Ovary (tissue), 9 donors: ENCODE data around the gene ARL10. TPM values are rescaled to one million over a fixed set of nuclear protein-coding genes. Genes with fewer than 3 reads are reported as not detected.

Experiments
- DNase-seq, 5 donors: peaks; one replicate each; pipeline ENCODE4 v3.0.0-alpha.2; 2019 to 2020
- H3K27ac ChIP-seq, 2 donors: fragments of 200-600 bp; one replicate each; pipeline versions ENCODE4 v1.5.1 to v1.8.0; 2019 to 2022
- H3K27me3 ChIP-seq: fragments of 200-600 bp; one replicate; pipeline ENCODE4 v1.8.0; 2022
- H3K36me3 ChIP-seq: fragments of 200-600 bp; sonication (generic); one replicate; pipeline ENCODE4 v1.5.1; 2019
- H3K4me1 ChIP-seq: one replicate; pipeline ENCODE4 v1.8.1; 2013; ENCODE audit warnings: mild to moderate bottlenecking, moderate library complexity; ENCODE audit not compliant: insufficient read depth
- H3K4me3 ChIP-seq: fragments of 200-600 bp; sonication (generic); one replicate; pipeline ENCODE4 v1.5.1; 2017
- H3K9me3 ChIP-seq, 2 donors: fragments of 200-600 bp in 1 of 2; sonication (generic) in 1 of 2; one replicate each; pipeline versions ENCODE4 v1.5.1 to v1.8.1; 2013 to 2019; ENCODE audit warnings: mild to moderate bottlenecking in 1 of 2, moderate library complexity in 1 of 2
- EP300 ChIP-seq: sonication (generic); formaldehyde crosslinking; IDR thresholded peaks from one replicate; pipeline ENCODE4 v1.6.1; 2017; ENCODE audit warnings: antibody characterized with exemption
- POLR2A ChIP-seq: fragments of 450-650 bp; IDR thresholded peaks from one replicate; pipeline ENCODE4 v1.6.1; 2017; ENCODE audit warnings: antibody characterized with exemption, mild to moderate bottlenecking, moderate library complexity
- WGBS, 3 donors: extraction: QIAGEN DNeasy Blood & Tissue Kit in 1 of 3; methylation state at CpG; one replicate each; pipeline versions ENCODE4 v1.1.5 to v1.1.7; 2013 to 2017; 5-methylcytosine and 5-hydroxymethylcytosine counted together
- intact Hi-C, 4 donors: fragments of 100-400 bp; cut with DNase I; formaldehyde crosslinking; loops; one replicate each; pipeline versions ENCODE4 v1.11.0 to v1.15.1; 2022 to 2023
- polyA plus RNA-seq, 2 donors: library from polyadenylated mRNA; stranded (reverse); fragments of 200-250 nt in 1 of 2; fragments of 350-450 nt in 1 of 2; fragmentation: Illumina TruSeq in 1 of 2; extraction: RNeasy Lipid Tissue Mini Kit (QIAGEN cat#74804) in 1 of 2; gene quantifications; one replicate each; pipeline ENCODE4 v1.2.3, GENCODE V29; 2013 to 2014
- total RNA-seq, 7 donors: library from RNA; depleted of rRNA in 2 of 7; stranded (reverse); fragments of >200 nt in 2 of 7; fragmentation: NEBNext Ultra II Directional in 3 of 7; extraction: Animal tissue kit (Norgen Biotek cat#: 25700) in 3 of 7; gene quantifications; one replicate each; pipeline versions ENCODE4 v1.1.0 to v1.2.4, GENCODE V29; 2016 to 2023
- TF ChIP-seq, protein P1 (sequence below), 3 donors: fragments of 450-650 bp in 2 of 3; fragments of 200-600 bp in 1 of 3; IDR thresholded peaks; one replicate each; pipeline versions ENCODE4 v1.5.1 to v1.8.0; 2016 to 2022; ENCODE audit warnings: antibody characterized with exemption in 3 of 3, mild to moderate bottlenecking in 1 of 3
- donor health status: DM: no; HTN: no; CAD: no; lungs with moderate emphysema.
- donor health status: DM: no; HTN: no; CAD: no.
- donor health status: Bipolar disorder and iron deficiency.
- donor health status: DM: yes; HTN: yes; CAD: no.
- donor health status: DM: no; HTN: no; CAD: no.
- donor health status: DM: yes; HTN: yes; CAD: no.

The ARL10 gene
- total and polyA plus RNA-seq, 9 donors, result 4.0 to 26.7 (median 17.7) TPM

GRCh38 chr5:176359658-176360057 is 5.6 kb upstream of the ARL10 start:
- Histone ChIP-seq H3K36me3 (no peaks in the 10 kb centered on the region), H3K4me3 (no peak overlapping the region), H3K27me3 (no peaks in the 10 kb centered on the region), H3K4me1 (peaks cover 2% of the 10 kb centered on the region), H3K9me3 (no peaks in the 10 kb centered on the region), H3K27ac (no peak overlapping the region)
- TF ChIP-seq POLR2A (no peak), EP300 (no peak)
- TF ChIP-seq, protein P1, sequence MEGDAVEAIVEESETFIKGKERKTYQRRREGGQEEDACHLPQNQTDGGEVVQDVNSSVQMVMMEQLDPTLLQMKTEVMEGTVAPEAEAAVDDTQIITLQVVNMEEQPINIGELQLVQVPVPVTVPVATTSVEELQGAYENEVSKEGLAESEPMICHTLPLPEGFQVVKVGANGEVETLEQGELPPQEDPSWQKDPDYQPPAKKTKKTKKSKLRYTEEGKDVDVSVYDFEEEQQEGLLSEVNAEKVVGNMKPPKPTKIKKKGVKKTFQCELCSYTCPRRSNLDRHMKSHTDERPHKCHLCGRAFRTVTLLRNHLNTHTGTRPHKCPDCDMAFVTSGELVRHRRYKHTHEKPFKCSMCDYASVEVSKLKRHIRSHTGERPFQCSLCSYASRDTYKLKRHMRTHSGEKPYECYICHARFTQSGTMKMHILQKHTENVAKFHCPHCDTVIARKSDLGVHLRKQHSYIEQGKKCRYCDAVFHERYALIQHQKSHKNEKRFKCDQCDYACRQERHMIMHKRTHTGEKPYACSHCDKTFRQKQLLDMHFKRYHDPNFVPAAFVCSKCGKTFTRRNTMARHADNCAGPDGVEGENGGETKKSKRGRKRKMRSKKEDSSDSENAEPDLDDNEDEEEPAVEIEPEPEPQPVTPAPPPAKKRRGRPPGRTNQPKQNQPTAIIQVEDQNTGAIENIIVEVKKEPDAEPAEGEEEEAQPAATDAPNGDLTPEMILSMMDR (IDR thresholded peaks at IDR 0.05), result no peak
- WGBS, 3 donors, result 19 to 47% (median 27%) methylated on average over 4 of the region's 4 CpGs
- intact Hi-C loops, result loop anchor here in 1 of 4 donors (10.0 kb wide), 1 partner anchor 185 kb away; no protein-coding TSS in a partner anchor
- DNase-seq, result no peak

- no peaks in the 10 kb centered on the region for H3K9me3 ChIP-seq
- TF ChIP-seq EP300, result no peak
- TF ChIP-seq POLR2A, result no peak
- TF ChIP-seq, protein P1 (IDR thresholded peaks at IDR 0.05), result no peak
- H3K27ac ChIP-seq, result peak overlapping the region; percentile 45 to 85
- peaks cover 3% of the 10 kb centered on the region for H3K4me1 ChIP-seq
- intact Hi-C loops, result loop anchor here in 1 of 4 donors (10.0 kb wide), 1 partner anchor 186 kb away; no protein-coding TSS in a partner anchor
- WGBS, 3 donors, result 1% methylated on average over 27 of the region's 27 CpGs
- no peaks in the 10 kb centered on the region for H3K36me3 ChIP-seq
- no peaks in the 10 kb centered on the region for H3K27me3 ChIP-seq
- peak in 1 of 5 donors; percentile 34 for DNase-seq
- H3K4me3 ChIP-seq, result peak overlapping the region; percentile 74
These were observed 4.3 kb upstream of the ARL10 start for GRCh38 chr5:176360894-176361436.

DNA sequence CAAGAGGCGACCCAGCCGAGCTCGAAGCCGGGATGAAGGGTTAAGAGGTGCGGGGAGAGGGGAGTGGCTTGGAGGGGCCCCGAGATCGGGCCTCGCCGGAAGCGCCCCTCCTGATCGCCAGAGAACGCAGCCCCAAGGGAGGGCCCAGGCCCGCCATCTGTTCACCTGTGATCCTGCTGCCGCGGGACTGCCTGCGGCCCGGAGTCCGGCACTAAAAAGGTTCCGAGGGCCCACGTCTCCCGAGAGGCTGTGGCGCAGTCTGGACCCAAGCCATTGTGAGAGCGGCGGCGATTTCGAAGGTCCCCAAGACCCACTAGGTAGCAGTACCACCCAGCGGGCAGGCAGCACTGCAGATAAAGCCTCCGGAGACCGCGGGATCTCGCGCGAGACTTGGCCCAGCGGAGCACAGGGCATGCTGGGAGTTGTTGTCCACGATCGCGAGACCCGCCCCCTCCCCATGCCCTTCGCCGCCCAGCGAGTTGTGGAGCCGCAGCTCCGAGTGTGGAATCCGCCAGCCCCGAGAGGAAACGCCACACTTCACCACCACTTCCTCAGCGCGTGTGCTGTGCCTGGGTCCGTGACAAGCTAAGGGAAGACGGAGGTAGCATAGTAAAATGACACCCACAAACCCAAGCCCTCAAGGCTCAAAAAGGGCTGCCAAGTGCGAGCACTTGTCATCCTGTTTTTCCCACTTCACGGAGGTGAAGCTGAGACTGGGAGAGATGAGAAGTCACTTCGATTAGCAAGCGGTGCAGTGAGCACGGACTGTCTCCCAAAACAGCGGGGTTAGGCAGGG is 3.7 kb upstream of the ARL10 start, which contains the start of gene KIAA1191:
TSS of gene KIAA1191 (minus strand) at position 328 of the 796 bp plus-strand sequence. CDS start 2,256 bp downstream, outside the sequence.
- peak; percentile 93 to 96 (median 94) for DNase-seq
- intact Hi-C loops, result loop anchor here in 1 of 4 donors (2.0 to 10.0 kb wide), 2 partner anchors 47 to 187 kb away; no protein-coding TSS in a partner anchor
- 2 to 3% (median 2%) methylated on average over 54 to 56 of the region's 56 CpGs for WGBS, 3 donors

GRCh38 chr5:176362233-176362490 is 3.1 kb upstream of the ARL10 start:
- no peaks in the 10 kb centered on the region for H3K9me3 ChIP-seq
- TF ChIP-seq, protein P1 (IDR thresholded peaks at IDR 0.05), result no peak
- TF ChIP-seq POLR2A (no peak), EP300 (no peak)
- H3K4me3 ChIP-seq, result peak overlapping the region; percentile 74
- H3K27ac ChIP-seq, result no peak overlapping the region
- no peaks in the 10 kb centered on the region for H3K27me3 ChIP-seq
- WGBS, 3 donors, result 74 to 81% (median 74%) methylated on average over 8 of the region's 8 CpGs
- H3K4me1 ChIP-seq, result peaks cover 8% of the 10 kb centered on the region
- DNase-seq, result no peak
- H3K36me3 ChIP-seq, result no peaks in the 10 kb centered on the region
- intact Hi-C loops, result loop anchor here in 1 of 4 donors (2.0 to 10.0 kb wide), 2 partner anchors 47 to 187 kb away; no protein-coding TSS in a partner anchor

More for the DNA sequence above, 3.7 kb upstream of the ARL10 start, which contains the start of gene KIAA1191:
- Histone ChIP-seq H3K36me3 (no peaks in the 10 kb centered on the region), H3K27ac (peak within 1 kb of the TSS; percentile 45 to 85), H3K4me1 (peaks cover 7% of the 10 kb centered on the region), H3K4me3 (peak within 1 kb of the TSS; percentile 74), H3K9me3 (no peaks in the 10 kb centered on the region), H3K27me3 (no peaks in the 10 kb centered on the region)
- TF ChIP-seq POLR2A (peak; percentile 83), EP300 (no peak)
